Gastroesophageal sphincter (tissue), 3 donors: Measurements from ENCODE around the gene ATP5F1A.

Experiments
- CTCF ChIP-seq, 4 experiments: fragments of 200-600 bp in 2 of 4; fragments of 450-650 bp in 2 of 4; sonication (generic) in 1 of 4; IDR thresholded peaks; one replicate each; pipeline ENCODE4 v1.5.1; 2017 to 2019; ENCODE audit warnings: antibody characterized with exemption in 4 of 4, mild to moderate bottlenecking in 2 of 4, moderate library complexity in 2 of 4
- EP300 ChIP-seq: sonication (generic); formaldehyde crosslinking; IDR thresholded peaks from one replicate; pipeline ENCODE4 v1.6.1; 2017; ENCODE audit warnings: antibody characterized with exemption, mild to moderate bottlenecking
- POLR2A ChIP-seq, 2 donors: fragments of 450-650 bp; IDR thresholded peaks; one replicate each; pipeline ENCODE4 v1.6.1; 2017; ENCODE audit warnings: antibody characterized with exemption in 2 of 2, mild to moderate bottlenecking in 2 of 2, moderate library complexity in 1 of 2
- POLR2AphosphoS5 ChIP-seq: sonication (generic); formaldehyde crosslinking; IDR thresholded peaks from one replicate; pipeline ENCODE4 v1.6.1; 2017; ENCODE audit warnings: antibody characterized with exemption

- TF ChIP-seq CTCF (IDR thresholded peaks at IDR 0.05) (no peak), POLR2A (IDR thresholded peaks at IDR 0.05) (no peak), POLR2AphosphoS5 (no peak), EP300 (no peak)
Measured at GRCh38 chr18:46079336-46079735, 18.8 kb downstream of the ATP5F1A start.
